Ovary (tissue), 9 donors: ENCODE measurements around the gene BID. TPM values are rescaled to one million over a fixed set of nuclear protein-coding genes. Genes with fewer than 3 reads are reported as not detected.

Experiments
- DNase-seq, 5 donors: peaks; one replicate each; pipeline ENCODE4 v3.0.0-alpha.2; 2019 to 2020
- H3K27ac ChIP-seq, 2 donors: fragments of 200-600 bp; one replicate each; pipeline versions ENCODE4 v1.5.1 to v1.8.0; 2019 to 2022
- H3K27me3 ChIP-seq: fragments of 200-600 bp; one replicate; pipeline ENCODE4 v1.8.0; 2022
- H3K36me3 ChIP-seq: fragments of 200-600 bp; sonication (generic); one replicate; pipeline ENCODE4 v1.5.1; 2019
- H3K4me1 ChIP-seq: one replicate; pipeline ENCODE4 v1.8.1; 2013; ENCODE audit warnings: mild to moderate bottlenecking, moderate library complexity; ENCODE audit not compliant: insufficient read depth
- H3K4me3 ChIP-seq: fragments of 200-600 bp; sonication (generic); one replicate; pipeline ENCODE4 v1.5.1; 2017
- H3K9me3 ChIP-seq, 2 donors: fragments of 200-600 bp in 1 of 2; sonication (generic) in 1 of 2; one replicate each; pipeline versions ENCODE4 v1.5.1 to v1.8.1; 2013 to 2019; ENCODE audit warnings: mild to moderate bottlenecking in 1 of 2, moderate library complexity in 1 of 2
- CTCF ChIP-seq, 3 donors: fragments of 450-650 bp in 2 of 3; fragments of 200-600 bp in 1 of 3; IDR thresholded peaks; one replicate each; pipeline versions ENCODE4 v1.5.1 to v1.8.0; 2016 to 2022; ENCODE audit warnings: antibody characterized with exemption in 3 of 3, mild to moderate bottlenecking in 1 of 3
- EP300 ChIP-seq: sonication (generic); formaldehyde crosslinking; IDR thresholded peaks from one replicate; pipeline ENCODE4 v1.6.1; 2017; ENCODE audit warnings: antibody characterized with exemption
- POLR2A ChIP-seq: fragments of 450-650 bp; IDR thresholded peaks from one replicate; pipeline ENCODE4 v1.6.1; 2017; ENCODE audit warnings: antibody characterized with exemption, mild to moderate bottlenecking, moderate library complexity
- WGBS, 3 donors: extraction: QIAGEN DNeasy Blood & Tissue Kit in 1 of 3; methylation state at CpG; one replicate each; pipeline versions ENCODE4 v1.1.5 to v1.1.7; 2013 to 2017; 5-methylcytosine and 5-hydroxymethylcytosine counted together
- intact Hi-C, 4 donors: fragments of 100-400 bp; cut with DNase I; formaldehyde crosslinking; loops; one replicate each; pipeline versions ENCODE4 v1.11.0 to v1.15.1; 2022 to 2023
- polyA plus RNA-seq, 2 donors: library from polyadenylated mRNA; stranded (reverse); fragments of 200-250 nt in 1 of 2; fragments of 350-450 nt in 1 of 2; fragmentation: Illumina TruSeq in 1 of 2; extraction: RNeasy Lipid Tissue Mini Kit (QIAGEN cat#74804) in 1 of 2; gene quantifications; one replicate each; pipeline ENCODE4 v1.2.3, GENCODE V29; 2013 to 2014
- total RNA-seq, 7 donors: library from RNA; depleted of rRNA in 2 of 7; stranded (reverse); fragments of >200 nt in 2 of 7; fragmentation: NEBNext Ultra II Directional in 3 of 7; extraction: Animal tissue kit (Norgen Biotek cat#: 25700) in 3 of 7; gene quantifications; one replicate each; pipeline versions ENCODE4 v1.1.0 to v1.2.4, GENCODE V29; 2016 to 2023
- donor health status: DM: no; HTN: no; CAD: no; lungs with moderate emphysema.
- donor health status: DM: no; HTN: no; CAD: no.
- donor health status: Bipolar disorder and iron deficiency.
- donor health status: DM: yes; HTN: yes; CAD: no.
- donor health status: DM: no; HTN: no; CAD: no.
- donor health status: DM: yes; HTN: yes; CAD: no.

BID gene
- total and polyA plus RNA-seq, 9 donors, result 3.2 to 13.8 (median 6.1) TPM

GRCh38 chr22:17782158-17782557 lies 7.9 kb upstream of the BID start:
- H3K4me3 ChIP-seq, result no peak overlapping the region
- no peak overlapping the region for H3K27ac ChIP-seq
- no peak for TF ChIP-seq EP300
- TF ChIP-seq CTCF (IDR thresholded peaks at IDR 0.05), result no peak
- TF ChIP-seq POLR2A, result no peak
- no peaks in the 10 kb centered on the region for H3K27me3 ChIP-seq
- 74 to 77% (median 74%) methylated on average over 13 of the region's 13 CpGs for WGBS, 3 donors
- peaks cover 9% of the 10 kb centered on the region for H3K4me1 ChIP-seq
- DNase-seq, result no peak
- no peaks in the 10 kb centered on the region for H3K9me3 ChIP-seq
- H3K36me3 ChIP-seq, result no peaks in the 10 kb centered on the region
- intact Hi-C loops, result no loop called here

GRCh38 chr22:17781319-17782031 lies 7.2 kb upstream of the BID start:
- peaks cover 9% of the 10 kb centered on the region for H3K4me1 ChIP-seq
- no peak overlapping the region for H3K27ac ChIP-seq
- TF ChIP-seq CTCF (IDR thresholded peaks at IDR 0.05) (no peak), POLR2A (no peak), EP300 (no peak)
- no peak overlapping the region for H3K4me3 ChIP-seq
- no peaks in the 10 kb centered on the region for H3K9me3 ChIP-seq
- H3K36me3 ChIP-seq, result no peaks in the 10 kb centered on the region
- intact Hi-C loops, result no loop called here
- H3K27me3 ChIP-seq, result no peaks in the 10 kb centered on the region
- DNase-seq, result no peak
- 40 to 49% (median 45%) methylated on average over 11 to 12 of the region's 12 CpGs for WGBS, 3 donors

GRCh38 chr22:17780741-17781318 lies 6.6 kb upstream of the BID start:
- TF ChIP-seq CTCF (IDR thresholded peaks at IDR 0.05) (no peak), POLR2A (no peak), EP300 (no peak)
- intact Hi-C loops, result no loop called here
- H3K27ac ChIP-seq, result no peak overlapping the region
- no peak overlapping the region for H3K4me3 ChIP-seq
- no peaks in the 10 kb centered on the region for H3K27me3 ChIP-seq
- no peaks in the 10 kb centered on the region for H3K36me3 ChIP-seq
- H3K4me1 ChIP-seq, result peaks cover 9% of the 10 kb centered on the region
- 73 to 87% (median 73%) methylated on average over 9 to 10 of the region's 10 CpGs for WGBS, 3 donors
- DNase-seq, result no peak
- H3K9me3 ChIP-seq, result no peaks in the 10 kb centered on the region

- DNase-seq, result no peak
- no peak for TF ChIP-seq CTCF (IDR thresholded peaks at IDR 0.05)
- Histone ChIP-seq H3K27ac (no peak overlapping the region), H3K4me1 (peaks cover 9% of the 10 kb centered on the region), H3K36me3 (no peaks in the 10 kb centered on the region), H3K4me3 (no peak overlapping the region), H3K27me3 (no peaks in the 10 kb centered on the region), H3K9me3 (no peaks in the 10 kb centered on the region)
- intact Hi-C loops, result no loop called here
- WGBS, 3 donors, result 63 to 68% (median 67%) methylated on average over 19 of the region's 19 CpGs
These were observed 6.0 kb upstream of the BID start for GRCh38 chr22:17780116-17780740.
